ENCODE measurements around the gene PLVAP.

GRCh38 chr19:17304386-17305215 lies 72.5 kb downstream of the PLVAP start:
- TF ChIP-seq CTCF (IDR thresholded peaks at IDR 0.05; ENCODE audit: insufficient read depth, low read length, poor library complexity, severe bottlenecking) (no peak), EZH2phosphoT487 (conservative IDR thresholded peaks at IDR 0.05; ENCODE audit: low read length) (no peak)
